Activated CD4-positive, alpha-beta T cell treated with anti-CD3 and anti-CD28 coated beads for 1 hour (primary cell): Measurements from ENCODE around the gene SYVN1.
"Not testable (repeated sequence)": the region's sequence is repeated elsewhere in the genome, so short reads cannot be mapped to it uniquely, and the experiment has no call there.

Experiments used
- DNase-seq: peaks from one replicate; pipeline ENCODE4 v3.0.0-alpha.2; 2020

The SYVN1 gene

GRCh38 chr11:65150509-65151299 lies 16.4 kb upstream of the SYVN1 start:
- no peak for DNase-seq

DNA sequence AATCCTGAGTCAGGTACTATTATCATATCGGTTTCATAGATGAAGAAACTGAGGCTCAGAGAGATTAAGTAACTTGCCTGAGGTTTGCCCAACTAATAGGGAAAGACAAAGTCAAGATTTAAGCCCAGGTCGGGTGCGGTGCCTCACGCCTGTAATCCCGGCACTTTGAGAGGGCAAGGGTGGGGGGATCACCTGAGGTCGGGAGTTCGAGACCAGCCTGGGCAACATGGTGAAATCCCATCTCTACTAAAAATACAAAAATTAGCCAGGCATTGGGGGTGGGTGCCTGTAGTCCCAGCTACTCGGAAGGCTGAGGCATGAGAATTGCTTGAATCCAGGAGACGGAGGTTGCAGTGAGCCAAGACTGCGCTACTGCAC lies 15.8 kb upstream of the SYVN1 start:
- not testable (repeated sequence) for DNase-seq

- DNase-seq = no peak
Observed at GRCh38 chr11:65148657-65149056, 14.3 kb upstream of the SYVN1 start.

DNA sequence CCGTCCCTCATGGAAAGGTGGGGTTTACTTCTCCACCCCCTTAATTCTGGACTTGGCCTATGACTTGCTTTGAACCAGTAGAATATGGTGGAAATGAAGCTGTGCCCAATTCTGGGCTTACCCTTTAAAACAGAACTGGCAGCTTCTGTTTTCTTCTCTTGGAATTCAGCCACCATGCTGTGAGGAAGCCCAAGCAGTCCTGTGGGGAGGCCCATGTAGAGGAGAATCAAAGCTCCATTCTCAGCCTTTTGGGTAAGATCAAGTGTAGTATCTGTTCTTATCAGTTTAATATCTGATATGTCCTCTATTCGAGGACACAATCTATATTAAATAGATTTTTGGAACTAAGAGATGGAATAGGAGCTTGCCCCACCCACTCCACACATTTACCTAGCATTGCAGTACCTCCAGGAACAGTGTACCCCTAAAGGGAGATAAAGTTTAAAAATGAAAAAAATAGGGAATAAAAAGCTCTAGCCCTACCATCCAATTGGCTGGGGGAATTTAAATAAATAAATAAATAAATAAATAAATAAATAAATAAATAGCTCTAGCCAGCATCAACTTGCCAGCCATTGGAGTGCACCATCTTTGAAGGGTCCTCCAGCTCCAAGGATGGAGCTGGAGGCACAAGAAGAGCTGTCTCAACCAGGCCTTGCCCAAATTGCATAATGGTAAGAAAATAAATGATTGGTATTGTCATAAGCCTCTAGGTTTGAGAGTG lies 13.2 kb upstream of the SYVN1 start:
- DNase-seq = no peak

- no peak for DNase-seq
Observed at GRCh38 chr11:65141896-65142494, 7.7 kb upstream of the SYVN1 start.

DNA sequence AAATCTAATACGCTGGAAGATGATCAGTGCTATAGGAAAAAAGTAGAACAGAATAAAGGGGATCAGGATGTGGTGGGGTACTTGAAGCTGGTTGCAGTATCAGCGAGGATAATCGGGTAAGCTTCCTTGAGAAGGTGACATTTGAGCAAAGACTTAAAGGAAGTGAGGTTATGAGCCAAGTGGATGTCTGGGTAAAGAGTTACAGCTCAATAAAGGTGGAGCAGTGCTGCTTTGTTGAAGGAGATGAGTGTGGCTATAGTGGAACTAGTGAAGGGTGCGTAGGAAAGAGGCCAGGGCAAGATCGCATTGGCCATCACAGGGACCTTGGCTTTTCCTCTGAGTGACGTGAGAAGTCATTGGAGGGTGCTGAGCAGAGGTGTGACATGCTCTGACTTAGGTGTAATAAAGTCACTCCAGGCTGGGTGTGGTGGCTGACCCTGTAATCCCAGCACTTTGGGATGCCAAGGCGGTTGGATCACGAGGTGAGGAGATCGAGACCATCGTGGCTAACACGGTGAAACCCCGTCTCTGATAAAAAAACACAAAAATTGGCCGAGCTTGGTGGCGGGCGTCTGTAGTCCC lies 2.3 kb upstream of the SYVN1 start:
- DNase-seq = no peak

- no peak for DNase-seq
Observed at GRCh38 chr11:65135633-65136145, 1.4 kb upstream of the SYVN1 start.

- DNase-seq = peak; percentile 73
Observed at GRCh38 chr11:65134952-65135632, 773 bp upstream of the SYVN1 start.

- no peak for DNase-seq
Observed at GRCh38 chr11:65133724-65134123, 595 bp downstream of the SYVN1 start.

DNA sequence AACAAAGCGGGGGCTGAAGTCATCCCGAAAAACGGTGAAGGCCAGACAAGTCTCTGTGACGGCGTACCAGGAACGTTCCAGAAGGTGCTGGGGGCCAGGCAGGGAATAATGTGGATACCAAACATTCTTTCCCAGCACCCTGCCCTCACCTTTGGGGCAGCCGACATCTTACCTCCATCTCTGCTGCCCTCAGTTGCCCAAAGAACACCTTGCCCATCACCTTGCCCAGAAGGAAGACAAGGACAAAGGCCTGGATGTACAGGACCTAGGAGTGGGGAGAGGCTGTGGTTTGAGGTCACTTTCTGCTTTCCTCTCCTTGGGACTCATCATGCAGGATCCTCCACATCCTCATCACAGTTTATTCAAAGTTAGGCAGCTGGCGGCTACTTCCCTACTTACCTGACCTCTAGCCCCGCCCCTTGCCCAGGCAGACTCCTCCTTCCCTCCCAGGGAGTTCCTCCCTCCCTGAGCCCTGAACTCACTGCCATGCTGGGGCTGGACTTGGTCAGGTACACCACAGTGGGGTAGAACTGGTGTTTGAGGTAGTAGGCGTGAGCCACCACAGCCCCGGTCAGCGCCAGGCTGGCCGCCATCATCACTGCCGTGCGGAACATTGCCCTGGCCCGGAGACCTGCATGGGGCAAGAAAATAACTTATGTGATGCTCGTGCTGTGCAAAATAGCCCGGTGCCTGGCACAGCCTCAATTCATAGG lies 1.2 kb downstream of the SYVN1 start:
- no peak for DNase-seq

DNA sequence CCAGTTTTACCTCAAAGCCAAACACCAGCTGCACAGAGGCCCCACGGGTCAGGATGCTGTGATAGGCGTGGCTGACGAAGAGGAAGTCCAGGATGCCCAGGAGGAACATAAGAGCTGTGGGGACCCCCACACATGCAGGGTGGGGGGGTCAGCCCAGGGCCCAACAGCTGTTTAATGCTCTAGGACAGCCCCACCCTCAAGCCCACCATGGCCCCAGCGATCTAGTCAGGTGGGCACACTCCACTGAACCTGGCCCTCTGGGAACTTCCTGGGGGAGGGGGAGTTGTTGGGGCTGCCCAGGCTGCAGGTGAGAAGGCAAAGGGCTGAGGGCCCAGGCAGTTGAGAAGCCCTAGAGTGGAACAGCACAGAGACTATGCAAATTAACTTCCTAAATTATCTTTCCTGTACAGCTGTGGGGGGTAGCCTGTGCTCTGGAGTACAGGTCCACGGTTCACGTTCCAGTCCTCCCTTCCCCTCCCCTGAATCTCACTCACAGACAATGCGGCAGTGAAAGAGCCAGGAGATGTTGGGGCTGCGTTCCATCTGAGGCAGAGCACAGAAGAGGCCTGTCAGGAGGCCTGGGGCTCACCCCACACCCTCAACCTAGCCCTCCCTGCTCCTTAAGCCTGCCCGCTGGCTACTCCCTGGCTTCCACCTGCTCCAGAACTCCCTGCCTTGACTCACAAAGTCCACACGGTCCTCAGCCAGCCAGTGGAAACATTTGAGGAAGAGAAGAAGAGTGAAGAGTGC lies 1.9 kb downstream of the SYVN1 start:
- no peak for DNase-seq

DNA sequence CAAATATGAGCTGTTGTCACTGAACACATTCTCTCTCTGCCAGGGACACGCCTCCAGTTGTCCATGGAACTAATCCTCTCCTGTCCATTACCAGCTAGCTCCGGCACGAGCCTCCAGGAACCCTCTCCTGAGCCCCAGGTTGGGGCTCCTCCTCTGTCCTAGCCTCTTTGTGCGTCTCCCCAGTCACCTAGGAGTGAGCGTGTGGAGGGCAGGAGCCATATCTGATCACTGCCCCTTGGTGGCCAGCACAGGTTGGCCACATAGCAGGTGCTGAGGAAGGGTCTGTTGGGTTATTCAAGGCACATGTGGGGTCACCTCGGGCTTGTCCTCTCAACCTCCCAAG lies 2.5 kb downstream of the SYVN1 start:
- DNase-seq = no peak

DNA sequence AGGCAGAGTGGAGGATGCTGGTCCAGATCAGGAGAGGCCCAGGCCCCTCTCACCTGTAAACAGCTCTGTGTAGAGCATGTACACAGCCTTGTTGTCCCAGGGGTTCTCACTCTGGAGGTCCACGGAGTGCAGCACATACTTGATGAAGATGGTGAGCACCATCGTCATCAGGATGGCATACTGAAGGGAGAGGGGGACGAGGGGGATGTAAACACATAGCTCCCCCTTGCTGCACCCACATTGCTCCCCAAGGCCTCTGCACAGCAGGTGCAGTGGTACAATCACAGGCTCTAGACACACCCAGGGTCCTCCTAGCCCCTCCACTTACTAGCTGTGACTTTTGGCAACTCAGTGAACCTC lies 2.9 kb downstream of the SYVN1 start:
- DNase-seq = no peak

DNA sequence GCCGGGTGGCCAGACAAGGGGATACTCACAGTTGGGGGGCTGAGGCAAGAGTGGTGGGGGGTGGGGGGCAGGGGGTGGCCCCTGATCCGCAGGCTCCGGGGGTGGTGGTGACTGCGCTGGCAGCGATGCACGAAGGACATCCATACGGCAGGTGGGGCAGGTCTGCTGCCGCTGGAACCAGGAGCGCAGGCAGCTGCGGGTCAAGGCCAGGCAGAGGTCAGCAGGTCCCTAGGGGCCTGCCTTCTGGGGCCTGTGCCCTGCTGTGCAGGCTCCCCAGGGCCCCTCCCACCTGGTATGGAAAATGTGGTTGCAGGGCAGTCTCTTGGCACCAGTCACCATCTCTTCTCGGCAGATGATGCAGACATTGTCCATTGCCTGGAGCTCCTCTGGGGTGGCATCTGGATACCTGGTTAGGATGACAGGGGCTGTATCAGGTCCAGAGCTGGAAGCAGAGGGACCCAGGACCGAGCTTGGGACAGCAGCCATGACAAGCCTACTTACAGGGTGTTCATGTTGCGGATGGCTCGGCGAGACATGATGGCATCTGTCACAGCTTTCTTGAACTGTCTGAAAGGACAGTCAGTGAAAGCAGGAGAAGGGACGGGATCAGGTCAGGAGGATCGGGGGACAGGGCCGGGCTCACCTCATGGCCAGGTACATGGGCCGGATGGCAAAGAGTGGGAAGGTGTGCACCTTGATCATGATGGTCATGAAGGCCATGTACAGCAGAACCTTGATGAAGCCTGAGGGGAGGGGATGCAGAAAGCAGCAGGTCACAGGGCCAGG lies 3.5 kb downstream of the SYVN1 start:
- DNase-seq = no peak

GRCh38 chr11:65129649-65130441 lies 4.5 kb downstream of the SYVN1 start:
- no peak for DNase-seq

- DNase-seq = no peak
Observed at GRCh38 chr11:65128182-65129145, 5.9 kb downstream of the SYVN1 start.

GRCh38 chr11:65127473-65128181 lies 6.7 kb downstream of the SYVN1 start:
- no peak for DNase-seq
